ENCODE data around the gene IWS1.

DNA sequence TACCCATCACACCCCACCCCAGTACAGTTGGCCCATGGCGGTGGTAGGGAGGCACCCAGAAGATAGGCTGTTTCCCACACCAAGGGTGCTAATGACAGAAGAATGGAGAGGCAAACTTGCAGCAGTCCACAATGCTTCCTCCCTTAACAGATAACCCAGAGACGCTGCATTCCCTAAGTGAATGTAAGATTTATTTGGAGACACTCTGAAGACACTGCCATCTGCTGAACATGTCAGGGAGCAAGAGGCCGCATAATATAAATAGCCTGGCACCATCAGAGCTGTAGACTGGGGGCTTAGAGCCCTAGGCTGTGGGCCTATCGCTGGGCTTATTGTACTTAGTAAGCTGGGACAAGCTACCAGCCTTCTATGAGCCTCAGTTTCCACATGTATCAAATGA, 2.2 kb upstream of the IWS1 start:
- TF ChIP-seq, protein P1, sequence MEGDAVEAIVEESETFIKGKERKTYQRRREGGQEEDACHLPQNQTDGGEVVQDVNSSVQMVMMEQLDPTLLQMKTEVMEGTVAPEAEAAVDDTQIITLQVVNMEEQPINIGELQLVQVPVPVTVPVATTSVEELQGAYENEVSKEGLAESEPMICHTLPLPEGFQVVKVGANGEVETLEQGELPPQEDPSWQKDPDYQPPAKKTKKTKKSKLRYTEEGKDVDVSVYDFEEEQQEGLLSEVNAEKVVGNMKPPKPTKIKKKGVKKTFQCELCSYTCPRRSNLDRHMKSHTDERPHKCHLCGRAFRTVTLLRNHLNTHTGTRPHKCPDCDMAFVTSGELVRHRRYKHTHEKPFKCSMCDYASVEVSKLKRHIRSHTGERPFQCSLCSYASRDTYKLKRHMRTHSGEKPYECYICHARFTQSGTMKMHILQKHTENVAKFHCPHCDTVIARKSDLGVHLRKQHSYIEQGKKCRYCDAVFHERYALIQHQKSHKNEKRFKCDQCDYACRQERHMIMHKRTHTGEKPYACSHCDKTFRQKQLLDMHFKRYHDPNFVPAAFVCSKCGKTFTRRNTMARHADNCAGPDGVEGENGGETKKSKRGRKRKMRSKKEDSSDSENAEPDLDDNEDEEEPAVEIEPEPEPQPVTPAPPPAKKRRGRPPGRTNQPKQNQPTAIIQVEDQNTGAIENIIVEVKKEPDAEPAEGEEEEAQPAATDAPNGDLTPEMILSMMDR (IDR thresholded peaks at IDR 0.05; ENCODE audit: poor library complexity): peak; percentile 8
- no peak for TF ChIP-seq EZH2 (IDR thresholded peaks at IDR 0.05; ENCODE audit: borderline replicate concordance)
